Skeletal muscle tissue (tissue), 4 donors: Measurements from ENCODE around the gene PIAS1. TPM values are rescaled to one million over a fixed set of nuclear protein-coding genes. Genes with fewer than 3 reads are reported as not detected.
"Not testable (repeated sequence)": the region's sequence is repeated elsewhere in the genome, so short reads cannot be mapped to it uniquely, and the experiment has no call there.

ENCODE experiments used
- H3K27ac ChIP-seq: one replicate; pipeline ENCODE4 v1.7.0; 2013; ENCODE audit warnings: mild to moderate bottlenecking, low read depth, low read length, inconsistent platforms
- H3K27me3 ChIP-seq, 3 donors: one replicate each; pipeline ENCODE4 v1.7.0; 2013; ENCODE audit warnings: low read length in 3 of 3; ENCODE audit not compliant: control insufficient read depth in 3 of 3, insufficient read depth in 3 of 3
- H3K36me3 ChIP-seq, 3 donors: one replicate each; pipeline ENCODE4 v1.7.0; 2013; ENCODE audit warnings: low read length in 3 of 3; ENCODE audit not compliant: control insufficient read depth in 3 of 3, insufficient read depth in 3 of 3
- H3K4me1 ChIP-seq, 3 donors: one replicate each; pipeline ENCODE4 v1.7.0; 2013; ENCODE audit warnings: low read length in 3 of 3, mild to moderate bottlenecking in 3 of 3; ENCODE audit not compliant: control insufficient read depth in 3 of 3, insufficient read depth in 3 of 3
- H3K4me3 ChIP-seq, 3 donors: one replicate each; pipeline ENCODE4 v1.7.0; 2013; ENCODE audit warnings: low read length in 3 of 3
- H3K9ac ChIP-seq, 3 donors: one replicate each; pipeline ENCODE4 v1.7.0; 2013; ENCODE audit warnings: low read length in 3 of 3, mild to moderate bottlenecking in 3 of 3, moderate library complexity in 2 of 3, low read depth in 1 of 3
- H3K9me3 ChIP-seq, 3 donors: one replicate each; pipeline ENCODE4 v1.7.0; 2013; ENCODE audit warnings: low read length in 3 of 3; ENCODE audit not compliant: control insufficient read depth in 3 of 3
- total RNA-seq: library from RNA; depleted of rRNA; stranded (reverse); fragments of >200 nt; gene quantifications from one replicate; pipeline ENCODE4 v1.2.3, GENCODE V29; 2014
- donor health status: Osteomylitis.

The PIAS1 gene
- total RNA-seq, 1 donor from 2014 or later: 15.7 TPM

GRCh38 chr15:68218331-68218730 lies 164.2 kb downstream of the PIAS1 start:
- Histone ChIP-seq H3K27ac (no peak overlapping the region), H3K36me3 (peaks cover 0 to 15% (median 4%) of the 10 kb centered on the region in 3 donors), H3K4me3 (no peak overlapping the region), H3K9ac (no peak overlapping the region), H3K4me1 (no peaks in the 10 kb centered on the region), H3K27me3 (no peaks in the 10 kb centered on the region), H3K9me3 (no peaks in the 10 kb centered on the region)

- no peaks in the 10 kb centered on the region for H3K27me3 ChIP-seq
- H3K36me3 ChIP-seq: peaks cover 0 to 15% (median 4%) of the 10 kb centered on the region in 3 donors
- no peaks in the 10 kb centered on the region for H3K9me3 ChIP-seq
- no peaks in the 10 kb centered on the region for H3K4me1 ChIP-seq
- no peak overlapping the region for H3K9ac ChIP-seq
- no peak overlapping the region for H3K4me3 ChIP-seq
- H3K27ac ChIP-seq: no peak overlapping the region
Observed at GRCh38 chr15:68218847-68219798, 165.0 kb downstream of the PIAS1 start.

GRCh38 chr15:68220489-68220888 lies 166.4 kb downstream of the PIAS1 start:
- no peak overlapping the region for H3K9ac ChIP-seq
- H3K27me3 ChIP-seq: no peaks in the 10 kb centered on the region
- no peak overlapping the region for H3K4me3 ChIP-seq
- H3K27ac ChIP-seq: no peak overlapping the region
- peaks cover 0 to 15% (median 4%) of the 10 kb centered on the region in 3 donors for H3K36me3 ChIP-seq
- no peaks in the 10 kb centered on the region for H3K4me1 ChIP-seq
- no peaks in the 10 kb centered on the region for H3K9me3 ChIP-seq

- Histone ChIP-seq H3K27ac (no peak overlapping the region), H3K9me3 (no peaks in the 10 kb centered on the region), H3K27me3 (no peaks in the 10 kb centered on the region), H3K4me1 (no peaks in the 10 kb centered on the region), H3K4me3 (no peak overlapping the region), H3K9ac (no peak overlapping the region), H3K36me3 (peaks cover 0 to 14% (median 4%) of the 10 kb centered on the region in 3 donors)
Observed at GRCh38 chr15:68220967-68221366, 166.9 kb downstream of the PIAS1 start.

GRCh38 chr15:68221530-68222431 lies 167.7 kb downstream of the PIAS1 start:
- not testable (repeated sequence) for H3K27me3 ChIP-seq, H3K4me1 ChIP-seq, H3K9ac ChIP-seq, H3K27ac ChIP-seq, H3K4me3 ChIP-seq, H3K9me3 ChIP-seq
- H3K36me3 ChIP-seq: peaks cover 0 to 11% (median 4%) of the 10 kb centered on the region in 3 donors

GRCh38 chr15:68222432-68222743 lies 168.3 kb downstream of the PIAS1 start:
- H3K9ac ChIP-seq, H3K4me1 ChIP-seq, H3K9me3 ChIP-seq, H3K27me3 ChIP-seq, H3K36me3 ChIP-seq, H3K27ac ChIP-seq, H3K4me3 ChIP-seq: not testable (repeated sequence)

GRCh38 chr15:68223171-68223570 lies 169.1 kb downstream of the PIAS1 start:
- Histone ChIP-seq H3K36me3 (peaks cover 0 to 4% (median 3%) of the 10 kb centered on the region in 3 donors), H3K4me3 (no peak overlapping the region)

GRCh38 chr15:68224108-68224507 lies 170.0 kb downstream of the PIAS1 start:
- Histone ChIP-seq H3K9ac (no peak overlapping the region), H3K27ac (no peak overlapping the region), H3K27me3 (no peaks in the 10 kb centered on the region), H3K4me3 (no peak overlapping the region), H3K36me3 (no peaks in the 10 kb centered on the region), H3K9me3 (no peaks in the 10 kb centered on the region), H3K4me1 (peaks cover 11 to 12% (median 12%) of the 10 kb centered on the region in 3 donors)

More at GRCh38 chr15:68223171-68223570, 169.1 kb downstream of the PIAS1 start:
- Histone ChIP-seq H3K9ac (no peak overlapping the region), H3K4me1 (peaks cover 2 to 4% (median 3%) of the 10 kb centered on the region in 3 donors), H3K9me3 (no peaks in the 10 kb centered on the region), H3K27ac (no peak overlapping the region), H3K27me3 (no peaks in the 10 kb centered on the region)

DNA sequence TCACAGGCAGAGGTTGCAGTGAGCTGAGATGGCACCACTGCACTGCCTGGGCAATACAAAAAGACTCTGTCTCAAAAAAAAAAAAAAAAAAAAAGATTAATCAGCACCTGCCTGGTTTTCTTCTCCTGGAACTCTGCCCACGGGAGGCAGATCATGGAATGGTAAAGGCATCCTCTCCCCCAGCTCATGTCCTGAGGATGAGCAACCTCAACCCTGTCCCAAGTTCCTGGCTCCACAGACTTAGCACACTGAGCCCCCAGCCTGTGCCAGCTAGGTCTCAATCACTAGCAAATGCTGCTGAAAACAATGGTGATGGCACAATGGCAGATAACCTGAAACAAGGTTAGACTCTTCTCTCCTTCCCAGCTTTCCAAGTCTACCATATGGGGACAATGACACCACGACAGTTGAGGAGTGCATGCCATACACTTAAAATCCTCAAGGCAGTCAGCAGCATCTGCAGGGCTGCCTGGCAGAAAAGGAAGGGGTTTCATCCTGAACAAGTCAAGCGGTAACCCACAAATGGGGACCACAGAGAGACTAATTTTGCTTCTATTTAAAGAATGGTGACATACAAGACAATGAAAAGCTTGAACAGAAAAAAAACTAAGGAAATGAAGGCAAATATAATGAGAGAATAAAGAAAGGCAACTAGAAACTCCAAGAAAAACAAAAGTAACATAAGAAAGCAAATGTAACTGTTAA lies 170.6 kb downstream of the PIAS1 start:
- H3K36me3 ChIP-seq: no peaks in the 10 kb centered on the region
- H3K27me3 ChIP-seq: no peaks in the 10 kb centered on the region
- H3K4me1 ChIP-seq: peaks cover 12 to 13% (median 12%) of the 10 kb centered on the region in 3 donors
- H3K9ac ChIP-seq: no peak overlapping the region
- no peak overlapping the region for H3K27ac ChIP-seq
- no peaks in the 10 kb centered on the region for H3K9me3 ChIP-seq
- H3K4me3 ChIP-seq: no peak overlapping the region
